Heart left ventricle (tissue), 16 donors: ENCODE measurements around the gene SAC3D1. TPM values are rescaled to one million over a fixed set of nuclear protein-coding genes. Genes with fewer than 3 reads are reported as not detected.

ENCODE experiments used
- ATAC-seq, 4 donors: fragments of 200-7000 bp; cut with Tn5 transposase; one replicate each; pipeline ENCODE4 v1.9.1; 2020 to 2022; ENCODE audit warnings: moderate library complexity in 4 of 4, mild to moderate bottlenecking in 3 of 4, moderate number of reproducible peaks in 1 of 4
- DNase-seq, 5 donors: peaks; one replicate each; pipeline ENCODE4 v3.0.0-alpha.2; 2020
- H3K27ac ChIP-seq, 12 donors: fragments of 200-600 bp; sonication (generic) in 4 of 12; one replicate each; pipeline versions ENCODE4 v1.5.0 to v1.8.0; 2016 to 2022; ENCODE audit warnings: mild to moderate bottlenecking in 2 of 12
- H3K27me3 ChIP-seq, 9 donors: fragments of 200-600 bp; sonication (generic) in 2 of 9; one replicate each; pipeline versions ENCODE4 v1.5.1 to v1.8.0; 2016 to 2022; ENCODE audit warnings: mild to moderate bottlenecking in 3 of 9
- H3K36me3 ChIP-seq, 9 donors: fragments of 200-600 bp; sonication (generic) in 2 of 9; one replicate each; pipeline versions ENCODE4 v1.5.0 to v1.8.0; 2018 to 2022; ENCODE audit warnings: mild to moderate bottlenecking in 2 of 9
- H3K4me1 ChIP-seq, 12 donors: fragments of 200-600 bp; sonication (generic) in 4 of 12; one replicate each; pipeline versions ENCODE4 v1.5.0 to v1.8.0; 2016 to 2022; ENCODE audit warnings: mild to moderate bottlenecking in 3 of 12
- H3K4me3 ChIP-seq, 12 donors: fragments of 200-600 bp; sonication (generic) in 4 of 12; one replicate each; pipeline versions ENCODE4 v1.5.0 to v1.8.0; 2017 to 2022; ENCODE audit warnings: mild to moderate bottlenecking in 9 of 12, moderate library complexity in 4 of 12
- H3K9me3 ChIP-seq, 12 donors: fragments of 200-600 bp; sonication (generic) in 4 of 12; one replicate each; pipeline versions ENCODE4 v1.5.0 to v1.8.0; 2016 to 2022; ENCODE audit warnings: mild to moderate bottlenecking in 1 of 12
- CTCF ChIP-seq, 12 donors: fragments of 200-600 bp; sonication (generic) in 4 of 12; IDR thresholded peaks; one replicate each; pipeline versions ENCODE4 v1.5.0 to v1.8.0; 2018 to 2022; ENCODE audit warnings: antibody characterized with exemption in 12 of 12, mild to moderate bottlenecking in 5 of 12
- POLR2A ChIP-seq, 2 donors: fragments of 450-650 bp; IDR thresholded peaks; one replicate each; pipeline ENCODE4 v1.6.1; 2017; ENCODE audit warnings: antibody characterized with exemption in 2 of 2, mild to moderate bottlenecking in 2 of 2, moderate library complexity in 2 of 2
- WGBS, 4 donors: extraction: QIAGEN DNeasy Blood & Tissue Kit in 2 of 4; methylation state at CpG; one replicate each; pipeline versions ENCODE4 v1.1.5 to v1.1.7; 2013 to 2018; 5-methylcytosine and 5-hydroxymethylcytosine counted together
- intact Hi-C, 10 donors: fragments of 100-400 bp; cut with DNase I; formaldehyde crosslinking; loops; one replicate each; pipeline versions ENCODE4 v1.11.1 to v1.14.2; 2022
- polyA plus RNA-seq, 2 donors: library from polyadenylated mRNA; stranded (reverse); fragments of 200-250 nt; gene quantifications; one replicate each; pipeline ENCODE4 v1.2.3, GENCODE V29; 2013
- total RNA-seq, 9 donors: library from RNA; depleted of rRNA in 2 of 9; stranded (reverse); fragments of >200 nt in 2 of 9; fragmentation: NEBNext Ultra II Directional in 3 of 9; extraction: Animal tissue kit (Norgen Biotek cat#: 25700) in 3 of 9; gene quantifications; one replicate each; pipeline versions ENCODE4 v1.1.0 to v1.2.4, GENCODE V29; 2016 to 2023
- donor health status: ischemic (EF 13 %, LVEDD 7.1; RV severe dilation, severe dysfunction).
- donor health status: healthy with polysubstance abuse.
- donor health status: DM: no; HTN: yes; CAD: no.
- donor health status: DM: no; HTN: no; CAD: no.
- donor health status: ischemic (EF 25% LVEDD 6.9; RV normal size, moderate dysfunction).
- donor health status: ischemic (EF 25% LVEDD 5.7; RV mildly dilated, moderate dysfunction).
- donor health status: healthy.
- donor health status: DM: yes; HTN: yes; CAD: no.
- donor health status: ischemic (EF 35%, LVEDD 5.7; RV mildly dilated, moderate dysfunction).
- donor health status: nonischemic (EF 11% LVEDD 7.7; RV severe dilation, severe dysfunction).
- donor health status: DM: yes; HTN: yes; CAD: no.
- donor health status: PGD.
- donor health status: ischemic (EF 29% LVEDD 5.4; RV normal size, mild dysfunction).
- donor health status: nonischemic (EF 23%, LVEDD 6.1; RV moderate dilation, normal function).

SAC3D1 gene
- total and polyA plus RNA-seq, 11 donors, result 4.3 to 14.6 (median 6.2) TPM

- intact Hi-C loops, result no loop called here
- WGBS, 4 donors, result 70 to 92% (median 77%) methylated on average over 5 to 13 of the region's 13 CpGs
- TF ChIP-seq CTCF (IDR thresholded peaks at IDR 0.05) (no peak), POLR2A (IDR thresholded peaks at IDR 0.05) (no peak)
- Histone ChIP-seq H3K27ac (no peak overlapping the region), H3K4me1 (no peaks in the 10 kb centered on the region), H3K27me3 (no peaks in the 10 kb centered on the region), H3K36me3 (no peaks in the 10 kb centered on the region), H3K9me3 (no peaks in the 10 kb centered on the region), H3K4me3 (no peak overlapping the region)
- DNase-seq, result no peak
- no peak for ATAC-seq
These were observed 17.0 kb downstream of the SAC3D1 start for GRCh38 chr11:65058012-65058411.

GRCh38 chr11:65058419-65059054 lies 17.5 kb downstream of the SAC3D1 start, which contains the start of gene NAALADL1:
NAALADL1 (minus strand) TSS chr11:65058553; CDS start chr11:65058521, 32 bp downstream.
- intact Hi-C loops, result no loop called here
- no peak within 1 kb of the TSS for H3K27ac ChIP-seq
- TF ChIP-seq CTCF (IDR thresholded peaks at IDR 0.05) (no peak), POLR2A (IDR thresholded peaks at IDR 0.05) (no peak)
- no peaks in the 10 kb centered on the region for H3K36me3 ChIP-seq
- no peaks in the 10 kb centered on the region for H3K27me3 ChIP-seq
- no peak within 1 kb of the TSS for H3K4me3 ChIP-seq
- no peaks in the 10 kb centered on the region for H3K9me3 ChIP-seq
- no peaks in the 10 kb centered on the region for H3K4me1 ChIP-seq
- no peak for DNase-seq
- ATAC-seq, result no peak
- WGBS, 4 donors, result 83 to 90% (median 85%) methylated on average over 6 to 8 of the region's 8 CpGs

- DNase-seq (no peak), ATAC-seq (no peak)
- H3K27ac ChIP-seq, result no peak overlapping the region
- no peak overlapping the region for H3K4me3 ChIP-seq
- no peaks in the 10 kb centered on the region for H3K27me3 ChIP-seq
- intact Hi-C loops, result no loop called here
- WGBS, 4 donors, result 49 to 73% (median 61%) methylated on average over 3 of the region's 3 CpGs
- TF ChIP-seq CTCF (IDR thresholded peaks at IDR 0.05) (no peak), POLR2A (IDR thresholded peaks at IDR 0.05) (no peak)
- H3K36me3 ChIP-seq, result no peaks in the 10 kb centered on the region
- H3K9me3 ChIP-seq, result no peaks in the 10 kb centered on the region
- no peaks in the 10 kb centered on the region for H3K4me1 ChIP-seq
These were observed 18.5 kb downstream of the SAC3D1 start for GRCh38 chr11:65059523-65059922.

GRCh38 chr11:65059959-65060824 lies 19.2 kb downstream of the SAC3D1 start:
- Histone ChIP-seq H3K4me1 (no peaks in the 10 kb centered on the region), H3K27me3 (no peaks in the 10 kb centered on the region), H3K9me3 (no peaks in the 10 kb centered on the region), H3K4me3 (no peak overlapping the region), H3K36me3 (no peaks in the 10 kb centered on the region), H3K27ac (no peak overlapping the region)
- intact Hi-C loops, result no loop called here
- WGBS, 4 donors, result 44 to 57% (median 46%) methylated on average over 10 of the region's 10 CpGs
- TF ChIP-seq POLR2A (IDR thresholded peaks at IDR 0.05) (no peak), CTCF (IDR thresholded peaks at IDR 0.05) (no peak)
- ATAC-seq (peak in 1 of 4 donors; percentile 13), DNase-seq (no peak)
